ENCODE results near the gene WBP1L.
"Not testable (repeated sequence)": the region's sequence is repeated elsewhere in the genome, so short reads cannot be mapped to it uniquely, and the experiment has no call there.

WBP1L gene

DNA sequence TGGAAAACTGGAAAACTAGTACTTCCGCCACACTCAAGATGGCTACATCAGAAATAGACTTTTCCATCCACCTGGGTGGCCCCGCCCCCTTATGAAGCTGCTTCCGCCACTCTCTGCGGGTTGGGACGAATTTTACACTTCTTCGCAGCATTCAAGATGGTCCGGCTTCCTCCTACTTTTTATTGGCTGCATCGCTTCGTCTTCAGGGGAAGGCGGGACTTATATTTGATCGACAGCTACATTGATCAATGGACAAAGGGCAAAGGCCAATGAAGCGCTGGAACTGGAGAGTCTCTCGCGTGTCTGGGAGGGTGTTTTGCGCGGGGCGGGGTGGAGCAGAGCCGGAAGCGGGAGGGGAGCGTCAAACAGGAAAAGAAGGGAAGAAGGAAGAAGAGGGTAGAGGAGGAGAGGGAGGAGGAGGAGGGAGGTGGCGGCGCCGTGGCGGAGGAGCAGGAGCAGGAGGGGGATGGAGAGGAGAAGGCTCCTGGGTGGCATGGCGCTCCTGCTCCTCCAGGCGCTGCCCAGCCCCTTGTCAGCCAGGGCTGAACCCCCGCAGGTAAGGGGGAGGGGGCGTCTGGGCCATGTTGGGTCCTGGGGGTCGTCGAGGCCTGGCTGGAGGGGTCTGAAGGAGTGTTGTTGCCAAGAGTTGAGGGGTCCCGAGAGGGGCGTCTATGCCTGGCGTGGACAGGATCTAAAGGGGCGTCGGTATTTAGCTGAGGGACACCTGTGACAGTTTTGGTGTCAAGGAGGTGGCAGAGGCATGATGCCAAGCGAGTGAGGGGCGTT lies at the start of gene WBP1L:
Gene WBP1L, plus strand, starts transcription at position 361 of the 786 bp plus-strand sequence. Its CDS starts 106 bp downstream, at position 467.
- DNase-seq = peak; percentile 96

DNA sequence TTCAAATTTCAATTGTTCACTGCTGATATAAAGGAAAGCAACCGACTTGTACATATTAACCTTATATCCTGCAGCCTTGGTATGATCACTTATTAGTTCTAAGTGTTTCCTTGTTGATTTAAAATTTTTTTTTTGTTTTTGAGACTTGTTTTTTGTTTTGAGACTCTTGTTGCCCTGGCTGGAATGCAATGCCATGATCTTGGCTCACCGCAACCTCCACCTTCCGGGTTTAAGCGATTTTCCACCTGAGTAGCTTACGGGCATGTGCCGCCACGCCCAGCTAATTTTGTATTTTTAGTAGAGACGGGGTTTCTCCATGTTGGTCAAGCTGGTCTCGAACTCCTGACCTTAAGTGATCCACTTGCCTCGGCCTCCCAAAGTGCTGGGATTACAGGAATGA lies 48.3 kb upstream of the WBP1L start:
- not testable (repeated sequence) for DNase-seq

DNA sequence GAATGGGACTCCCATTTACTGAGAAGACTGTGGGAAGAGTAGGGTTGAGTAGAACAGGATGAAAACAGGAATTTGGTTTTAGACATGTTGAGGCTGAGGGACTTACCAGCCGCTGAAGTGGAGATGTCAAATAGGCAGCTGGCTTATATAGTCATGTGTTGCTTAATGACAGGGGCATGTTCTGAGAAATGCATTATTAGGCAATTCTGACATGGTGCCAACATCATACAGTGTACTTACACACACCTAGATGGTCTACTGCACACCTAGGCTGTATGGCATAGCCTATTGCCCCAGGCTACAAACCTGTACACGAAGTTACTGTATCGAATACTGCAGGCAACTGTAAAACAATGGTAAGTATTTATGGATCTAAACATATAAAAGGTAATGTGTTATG lies 47.0 kb upstream of the WBP1L start:
- DNase-seq = no peak

DNA sequence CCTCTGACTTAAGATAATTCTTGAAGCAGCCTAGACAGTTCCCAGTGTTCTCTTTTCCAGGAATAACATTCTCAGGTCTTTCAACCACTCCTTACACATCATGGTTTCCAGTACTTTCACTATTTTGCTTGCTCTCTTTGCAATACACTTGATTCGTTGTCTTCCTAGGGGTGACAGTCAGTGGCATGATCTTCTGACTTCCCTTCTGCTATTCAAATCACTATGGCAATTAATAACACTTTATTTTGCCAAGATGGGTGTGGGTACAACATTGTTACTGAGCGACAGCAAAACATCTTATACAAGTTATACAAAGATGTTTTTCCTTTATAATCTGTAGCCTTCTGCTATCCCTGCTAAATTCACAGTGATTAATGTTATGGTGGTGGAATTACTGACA lies 44.9 kb upstream of the WBP1L start:
- DNase-seq = no peak

DNA sequence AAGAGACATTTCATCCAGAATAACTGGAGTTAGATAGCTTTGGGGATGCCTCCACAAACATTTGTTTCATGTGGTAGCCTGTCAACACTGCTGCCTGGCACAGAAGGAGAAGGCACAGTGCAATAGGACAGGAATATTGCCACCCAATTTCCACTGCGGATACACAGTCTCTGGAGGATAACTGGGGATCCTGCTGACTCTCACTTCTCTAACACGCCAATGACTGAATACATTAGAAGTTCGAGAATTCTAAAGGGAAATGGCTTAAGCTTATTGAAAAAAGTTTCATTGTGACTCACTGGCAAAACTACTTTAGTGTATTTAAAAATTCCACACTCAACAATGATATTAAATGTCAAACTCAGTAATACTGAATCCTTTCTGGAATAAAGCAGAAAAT lies 42.5 kb upstream of the WBP1L start:
- no peak for DNase-seq

DNA sequence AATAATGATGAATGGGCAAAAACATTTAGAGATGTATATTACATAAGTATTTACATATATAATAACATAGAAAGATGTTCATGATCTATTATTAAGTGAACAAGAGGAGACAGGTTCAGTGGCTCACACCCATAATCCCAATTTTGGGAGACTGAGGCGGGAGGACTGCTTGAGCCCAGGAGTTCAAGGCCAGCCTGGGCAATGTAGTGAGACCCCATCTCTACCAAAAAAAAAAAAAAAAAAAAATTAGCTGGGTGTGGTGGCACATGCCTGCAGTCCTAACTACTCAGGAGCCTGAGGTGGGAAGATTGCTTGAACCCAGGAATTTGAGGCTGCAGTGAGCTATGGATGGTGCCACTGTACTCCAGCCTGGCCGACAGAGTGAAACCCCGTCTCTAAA lies 42.0 kb upstream of the WBP1L start:
- DNase-seq = no peak

DNA sequence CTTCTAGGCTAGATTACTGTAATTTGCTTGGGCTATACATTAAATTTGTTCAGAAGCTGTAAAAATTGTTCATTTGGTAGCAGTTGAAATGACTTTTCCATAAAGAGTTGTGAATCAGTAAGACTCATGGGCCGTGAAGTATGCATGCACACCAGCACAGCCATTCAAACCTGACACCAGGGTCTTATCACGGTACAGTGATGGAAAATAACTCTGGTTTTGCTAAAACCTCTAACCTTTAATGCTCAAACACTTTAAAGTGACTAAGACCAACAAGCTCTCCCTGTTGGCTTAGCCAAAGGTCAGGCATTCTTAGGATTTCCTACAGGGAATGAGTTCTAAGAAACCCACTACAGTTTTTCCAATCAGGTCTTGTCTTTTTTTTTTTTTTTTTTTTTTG lies 41.0 kb upstream of the WBP1L start:
- DNase-seq = no peak

DNA sequence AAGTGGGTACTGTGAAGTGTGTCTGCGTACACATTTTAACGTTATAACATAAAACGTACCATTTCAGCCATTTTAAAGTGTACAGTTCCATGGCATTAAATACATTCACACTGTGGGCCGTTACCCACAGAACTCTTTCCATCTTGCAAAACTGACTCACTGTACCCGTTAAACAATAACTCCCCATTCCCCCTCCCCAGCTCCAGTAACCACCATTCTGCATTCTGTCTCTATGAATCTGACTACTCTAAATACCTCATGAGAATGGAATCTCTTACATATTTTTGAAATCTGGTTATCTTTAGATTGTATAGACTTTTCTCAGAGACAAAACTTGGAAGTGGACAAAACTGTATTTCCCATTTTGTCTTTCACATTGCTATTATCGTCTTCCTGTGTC lies 38.8 kb upstream of the WBP1L start:
- no peak for DNase-seq

DNA sequence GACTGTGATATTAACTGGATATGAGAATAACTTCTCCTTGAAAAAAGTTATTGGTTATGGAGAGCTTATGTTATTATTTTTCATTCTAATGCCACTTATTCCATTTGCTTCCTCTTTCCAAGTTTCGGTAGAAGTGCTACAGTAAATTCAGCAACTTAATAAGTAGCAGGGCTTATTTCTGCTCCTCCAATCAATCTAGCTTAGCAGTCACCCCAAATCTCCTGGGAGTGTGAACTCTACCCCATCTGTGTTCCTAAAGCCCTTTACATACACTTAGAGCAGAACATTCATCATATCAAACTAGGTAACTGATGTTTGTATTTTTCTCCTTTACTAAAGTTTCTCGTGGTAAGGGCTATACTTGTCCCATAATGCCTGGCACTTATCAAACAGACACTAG lies 38.2 kb upstream of the WBP1L start:
- DNase-seq = no peak

DNA sequence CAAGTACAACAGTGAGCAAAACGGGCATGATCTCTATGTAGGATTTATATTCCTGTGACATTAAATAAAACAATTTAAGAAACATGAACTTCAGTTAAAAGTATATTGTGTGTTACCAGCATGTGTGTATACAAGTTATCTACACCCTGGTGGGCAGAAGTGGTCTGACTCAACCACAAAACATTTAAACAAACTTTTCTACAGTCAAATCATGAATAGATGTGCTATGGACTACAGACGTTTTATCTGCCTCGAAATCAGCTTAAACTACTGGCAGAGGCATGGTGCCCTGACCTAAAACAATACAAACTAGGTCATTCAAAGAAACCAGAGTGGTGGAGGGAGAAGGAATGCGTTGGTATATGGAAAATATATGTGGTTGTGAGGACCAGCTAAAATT lies 33.1 kb upstream of the WBP1L start:
- no peak for DNase-seq

DNA sequence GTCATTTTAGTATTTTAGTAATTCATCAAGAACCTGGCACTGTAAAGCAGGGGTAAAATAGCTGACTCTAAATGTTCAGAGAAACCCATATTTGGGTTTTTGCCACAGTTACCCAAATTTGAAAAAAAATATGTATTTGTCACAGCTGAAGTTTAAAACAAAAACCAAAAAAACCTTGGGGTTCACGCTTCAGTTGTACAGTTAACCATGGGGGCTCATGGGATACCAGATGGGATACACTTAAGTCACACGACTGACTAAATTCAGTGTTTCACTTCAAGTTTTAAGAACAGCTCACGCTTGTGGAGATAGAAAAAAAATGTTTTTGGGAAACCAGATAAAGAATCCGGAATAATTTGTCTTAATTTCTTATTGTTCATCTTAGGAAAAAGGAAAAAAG lies 31.7 kb upstream of the WBP1L start:
- no peak for DNase-seq

DNA sequence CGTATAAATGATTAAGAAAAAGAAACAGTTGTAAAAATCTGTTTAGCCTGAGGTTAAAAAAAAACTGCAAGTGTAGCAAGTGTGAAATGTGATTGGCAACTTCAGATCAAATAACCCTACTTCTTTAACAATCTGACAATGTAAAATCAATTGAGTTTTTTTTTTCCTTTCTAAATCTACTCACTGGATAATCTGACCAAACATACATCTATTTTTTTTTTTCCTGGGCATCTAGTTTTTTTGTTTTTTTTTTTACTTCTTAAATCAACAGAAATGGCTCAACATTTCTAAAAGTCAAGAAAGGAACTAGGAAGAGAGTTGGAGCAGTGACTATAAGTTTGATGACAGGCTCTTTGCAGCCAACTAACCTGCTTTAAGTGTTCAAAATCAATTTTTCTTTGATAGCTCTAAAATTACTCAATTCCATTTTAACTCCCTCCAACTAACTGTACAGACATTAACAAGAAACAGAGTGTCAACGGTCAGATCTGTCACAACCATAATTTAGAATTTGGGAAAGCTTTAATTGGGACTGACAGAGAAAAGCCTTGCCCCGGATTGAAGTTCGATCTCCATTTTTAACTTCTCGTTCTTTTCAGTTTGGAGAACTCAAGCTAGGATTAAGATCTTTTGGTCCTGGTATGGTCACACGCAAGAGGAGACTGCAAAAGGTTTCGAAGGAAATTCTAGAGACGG lies 30.8 kb upstream of the WBP1L start:
- DNase-seq = no peak

DNA sequence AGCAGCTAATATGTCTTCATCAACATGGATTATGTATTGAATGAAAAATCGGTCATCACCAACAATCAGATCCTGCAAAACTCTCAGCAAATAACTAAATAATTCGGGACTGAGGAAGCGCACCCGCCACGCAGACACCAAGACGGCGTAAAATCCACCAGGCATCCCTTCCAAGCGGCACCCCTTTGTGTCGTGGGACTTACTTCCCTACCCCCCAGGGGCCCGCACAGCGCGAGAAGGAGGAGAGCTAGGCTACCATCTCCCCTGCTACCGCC lies 30.3 kb upstream of the WBP1L start:
- peak; percentile 37 for DNase-seq

DNA sequence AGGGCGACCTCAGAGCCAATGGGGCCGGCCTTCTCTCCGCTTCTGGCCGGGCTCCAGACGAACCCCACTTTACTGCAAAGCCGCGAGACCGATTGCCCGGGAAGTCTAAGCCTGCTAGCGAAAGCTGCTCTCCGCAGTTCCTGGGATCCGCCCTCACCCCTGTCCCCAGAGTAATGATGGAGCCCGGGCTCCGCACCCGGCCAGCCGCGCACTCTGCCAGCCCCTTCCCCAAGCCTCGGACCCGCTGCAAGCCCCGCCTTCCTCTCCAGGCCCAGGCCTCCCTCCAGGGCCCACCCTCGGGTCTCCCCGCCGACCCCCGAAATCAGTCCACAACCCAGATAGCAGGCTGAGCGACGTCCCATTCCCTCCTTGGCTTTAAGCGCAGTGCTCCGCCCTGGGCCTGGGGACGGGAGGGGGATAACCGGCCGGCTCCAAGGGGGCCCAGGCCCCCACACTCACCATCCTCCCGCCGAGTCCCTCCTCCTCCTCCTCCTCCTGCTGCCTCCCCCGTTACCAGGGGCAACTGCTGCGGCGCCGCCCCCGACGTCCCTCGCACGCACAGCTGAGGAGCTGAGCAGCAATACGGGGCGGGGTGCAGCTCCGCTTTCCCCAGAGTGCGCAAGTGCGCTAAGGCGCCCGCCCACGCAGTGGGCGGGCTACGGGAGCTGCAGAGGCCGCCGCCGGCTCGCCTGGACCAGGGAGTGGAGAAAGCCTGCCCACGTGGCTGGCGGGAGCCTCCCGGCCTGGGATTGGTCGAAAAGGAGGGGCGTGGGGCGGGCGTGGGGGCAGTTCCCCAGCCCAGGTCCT lies 29.7 kb upstream of the WBP1L start, which contains the start of gene ARL3:
Gene ARL3, minus strand, starts transcription at position 584 of the 807 bp plus-strand sequence. Its CDS starts 122 bp downstream, at position 462.
- DNase-seq = peak; percentile 83

DNA sequence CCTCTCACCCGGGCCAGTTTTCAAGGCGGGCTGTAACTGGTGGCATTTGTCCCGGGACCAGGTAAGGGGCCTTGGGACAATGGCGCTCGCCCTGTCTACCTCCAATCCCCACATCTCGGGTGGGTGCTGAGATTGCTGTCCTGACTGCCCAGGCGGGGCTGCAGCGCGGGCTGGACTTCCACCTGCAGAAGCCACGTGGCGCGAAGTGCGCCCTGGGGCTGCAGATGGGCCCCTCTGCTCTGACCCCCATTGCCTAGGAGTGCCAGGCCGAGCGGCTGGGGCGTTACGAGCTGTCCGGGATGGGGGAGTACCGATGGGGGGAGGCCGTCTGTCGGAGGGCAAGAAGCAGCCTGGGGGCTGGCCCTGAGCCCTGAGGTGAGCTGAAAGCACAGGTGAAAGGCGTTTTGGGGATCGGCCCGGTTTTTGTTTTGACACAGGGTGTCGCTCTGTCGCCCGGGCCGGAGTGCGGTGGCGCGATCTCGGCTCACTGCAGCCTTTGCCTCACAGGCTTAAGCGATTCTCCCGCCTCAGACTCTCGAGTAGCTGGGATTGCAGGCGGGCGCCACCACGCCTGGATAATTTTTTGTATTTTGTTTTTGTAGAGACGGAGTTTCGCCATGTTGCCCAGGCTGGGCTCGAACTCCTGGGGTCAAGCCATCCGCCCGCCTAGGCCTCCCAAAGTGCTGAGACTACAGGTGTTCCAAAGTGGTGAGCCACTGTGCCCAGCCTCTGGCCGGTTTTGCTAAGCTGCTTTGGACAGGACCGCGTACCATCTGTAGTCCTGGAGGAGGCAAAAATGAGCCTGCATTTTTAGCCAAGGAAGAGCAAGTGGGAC lies 28.9 kb upstream of the WBP1L start, which contains the start of gene SFXN2:
Gene SFXN2, plus strand, starts transcription at position 16 of the 835 bp plus-strand sequence. CDS start 12,001 bp downstream, outside the sequence.
- no peak for DNase-seq

DNA sequence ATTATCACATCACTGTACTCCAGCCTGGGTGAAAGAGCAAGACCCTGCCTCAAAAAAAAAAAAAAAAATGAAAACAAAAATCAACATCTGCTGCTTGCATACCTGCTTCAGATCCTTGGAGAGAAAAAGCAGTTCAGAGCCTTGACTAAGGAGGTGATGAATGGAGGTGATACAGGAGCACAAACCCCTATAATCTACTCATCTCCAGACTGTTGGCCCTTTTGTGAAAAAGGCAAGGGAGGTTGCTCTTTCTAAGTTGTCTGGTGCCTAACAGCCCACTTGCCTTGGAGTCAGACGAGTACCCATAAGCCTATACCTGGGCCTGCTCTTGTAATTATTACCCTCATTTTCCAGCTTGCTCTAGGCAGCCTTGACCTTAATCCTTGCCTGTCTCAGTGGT lies 27.9 kb upstream of the WBP1L start:
- DNase-seq = no peak

DNA sequence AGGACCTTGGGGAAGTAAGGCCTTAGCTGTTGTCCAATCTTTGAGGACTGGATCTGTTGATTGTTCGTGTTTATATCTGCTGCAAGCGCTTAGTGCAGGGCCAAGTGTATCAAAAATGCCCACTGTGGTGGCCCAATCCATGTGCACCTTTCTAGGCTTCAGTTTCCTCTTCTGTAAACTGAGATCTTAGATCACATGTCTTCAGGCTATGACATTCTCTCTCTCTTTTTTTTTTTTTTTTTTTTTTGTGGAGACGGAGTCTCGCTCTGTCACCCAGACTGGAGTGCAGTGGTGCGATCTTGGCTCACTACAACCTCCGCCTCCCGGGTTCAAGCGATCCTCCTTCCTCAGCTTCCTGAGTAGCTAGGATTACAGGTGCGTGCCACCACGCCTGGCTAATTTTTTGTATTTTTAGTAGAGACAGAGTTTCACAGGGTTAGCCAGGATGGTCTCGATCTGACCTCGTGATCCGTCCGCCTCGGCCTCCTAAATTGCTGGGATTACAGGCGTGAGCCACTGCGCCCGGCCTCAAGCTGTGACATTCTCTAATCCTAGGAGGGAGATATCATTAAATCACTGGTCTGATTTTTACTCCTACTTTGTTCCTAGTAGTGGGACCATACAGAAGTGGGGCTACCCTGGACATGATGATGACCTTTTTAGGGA lies 26.7 kb upstream of the WBP1L start:
- not testable (repeated sequence) for DNase-seq

DNA sequence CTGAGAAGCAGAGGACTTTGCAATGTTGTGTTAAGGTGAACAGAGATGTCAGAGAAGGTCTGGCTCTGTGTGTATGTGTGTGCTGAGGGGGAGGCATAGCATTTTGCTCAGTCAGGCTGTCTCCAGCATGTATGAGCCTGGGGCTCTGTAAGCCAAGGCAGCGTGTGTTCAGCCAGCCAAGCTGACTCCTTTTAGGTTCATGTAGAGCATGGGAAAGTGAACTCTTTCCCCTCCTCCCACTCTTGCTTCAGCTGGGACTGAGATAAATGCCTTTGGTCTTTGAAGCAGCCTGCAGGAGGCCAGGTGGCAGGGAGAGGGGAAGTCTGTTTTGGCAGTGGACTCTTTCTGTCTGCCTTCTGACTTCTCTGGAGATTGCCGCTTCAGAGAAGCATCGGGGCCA lies 25.5 kb upstream of the WBP1L start:
- no peak for DNase-seq

DNA sequence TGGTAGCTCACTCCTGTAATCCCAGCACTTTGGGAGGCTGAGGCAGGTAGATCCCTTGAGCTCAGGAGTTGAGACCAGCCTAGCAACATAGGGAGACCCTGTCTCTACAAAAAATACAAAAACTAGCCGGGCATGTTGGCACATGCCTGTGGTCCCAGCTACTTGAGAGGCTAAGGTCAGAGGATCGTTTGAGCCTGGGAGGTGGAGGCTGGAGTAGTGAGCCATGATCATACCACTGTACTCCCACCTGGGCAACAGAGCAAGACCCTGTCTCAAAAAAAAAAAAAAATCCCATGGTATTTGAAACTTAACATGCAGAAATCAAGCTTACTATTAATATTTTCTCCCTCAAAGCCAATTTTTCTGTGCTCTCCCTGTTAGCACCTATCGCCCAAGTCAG lies 23.4 kb upstream of the WBP1L start:
- DNase-seq = no peak

DNA sequence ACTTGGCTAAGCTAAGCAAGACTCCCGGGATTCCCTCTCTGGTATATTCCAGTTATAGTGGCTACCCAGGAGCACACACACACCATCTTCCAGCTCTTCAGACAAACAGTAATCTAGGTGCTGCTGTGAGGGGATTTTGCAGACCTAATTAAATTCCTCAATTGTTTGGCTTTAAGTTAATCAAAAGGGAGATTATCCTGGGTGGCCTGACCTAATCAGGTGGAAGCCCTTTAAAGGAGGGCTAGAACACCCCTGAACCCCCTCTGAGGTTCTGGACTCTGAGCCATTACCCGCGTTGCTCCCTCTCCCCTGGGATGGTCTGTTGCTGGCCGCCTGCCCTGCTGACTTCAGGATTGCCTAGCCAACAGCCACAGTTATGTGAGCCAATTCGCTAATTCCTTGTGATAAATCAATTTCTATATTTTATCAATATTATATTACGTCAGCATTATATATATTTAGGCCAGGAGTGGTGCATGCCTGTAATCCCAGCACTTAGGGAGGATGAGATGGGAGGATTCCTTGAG lies 22.9 kb upstream of the WBP1L start:
- no peak for DNase-seq

DNA sequence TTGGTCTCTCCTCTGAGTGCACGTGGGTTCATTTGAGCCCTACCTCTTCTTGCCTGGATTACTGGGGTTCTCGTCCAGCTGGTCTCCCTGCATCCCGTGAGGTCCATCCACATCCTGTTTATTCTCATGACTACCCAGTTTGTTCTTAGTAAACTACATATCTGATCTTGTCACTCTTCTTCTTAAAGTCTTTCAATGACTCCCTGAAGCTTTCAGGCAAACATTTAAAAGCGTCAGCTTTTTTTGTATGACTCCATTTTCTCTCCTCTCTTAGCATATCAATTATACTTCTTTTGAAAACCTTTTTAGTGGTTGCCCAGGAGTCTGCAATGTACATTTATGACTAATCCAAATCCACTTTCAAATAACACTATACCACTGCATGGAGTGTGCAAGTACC lies 21.8 kb upstream of the WBP1L start:
- DNase-seq = no peak

DNA sequence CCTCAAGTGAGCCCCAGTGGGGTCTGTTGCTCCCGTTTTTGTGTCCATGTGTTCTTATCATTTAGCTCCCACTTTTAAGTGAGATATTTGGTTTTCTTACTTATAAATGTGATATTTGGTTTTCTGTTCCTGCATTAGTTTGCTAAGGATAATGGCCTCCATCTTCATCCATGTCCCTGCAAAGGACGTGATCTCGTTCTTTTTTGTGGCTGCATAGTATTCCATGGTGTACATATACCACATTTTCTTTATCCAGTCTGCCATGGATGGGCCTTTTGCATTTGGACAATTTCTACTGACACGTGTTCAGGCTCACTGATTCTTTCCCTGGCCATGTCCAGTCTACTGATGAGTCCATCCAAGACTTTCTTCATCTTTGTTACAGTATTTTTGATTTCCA lies 19.8 kb upstream of the WBP1L start:
- DNase-seq = no peak

Data from NCI-H526 treated with DMSO at 0.1 percent for 48 hours (cell line).